AG04449 (cell line): ENCODE measurements around the gene SLC28A1.

ENCODE experiments used
- CTCF ChIA-PET: fragments of 350-600 bp; formaldehyde crosslinking; extraction: SDS; loops from one replicate; lab custom pipeline; 2021; ENCODE audit warnings: antibody characterized with exemption; lab: Yijun Ruan, JAX
- POLR2A ChIA-PET: fragments of 400-600, 350-600 bp; formaldehyde crosslinking; extraction: SDS; loops from one replicate; lab custom pipeline; 2020; ENCODE audit warnings: antibody characterized with exemption, inconsistent platforms; lab: Yijun Ruan, JAX
- DNase-seq: peaks from one replicate; pipeline ENCODE4 v3.0.0-alpha.2; 2010; ENCODE audit warnings: low read depth, low spot score
- H3K4me3 ChIP-seq: 2 replicates; pipeline ENCODE4 v1.5.1; 2011; ENCODE audit warnings: low read depth, mild to moderate bottlenecking, control low read depth, low read length
- CTCF ChIP-seq: IDR thresholded peaks from one replicate; pipeline ENCODE4 v1.5.1; 2011; ENCODE audit warnings: mild to moderate bottlenecking, moderate library complexity, low read length, control low read depth, inconsistent platforms; ENCODE audit not compliant: insufficient read depth; ENCODE audit errors: missing control alignments

Gene SLC28A1

GRCh38 chr15:84947947-84948830 is 63.7 kb downstream of the SLC28A1 start:
- no peak overlapping the region for H3K4me3 ChIP-seq
- POLR2A ChIA-PET = interaction anchor here (0.6 to 1.9 kb wide), 2 partner anchors 11 to 33 kb away, joined by 3 to 8 read pairs; partner anchors contain the start of gene PDE8A
- CTCF ChIA-PET = interaction anchor here (0.9 to 9.9 kb wide), 7 partner anchors 9 to 360 kb away, joined by 3 to 67 read pairs (median 4); no protein-coding TSS in a partner anchor
- no peak for TF ChIP-seq CTCF
- peak; percentile 71 for DNase-seq

GRCh38 chr15:84949043-84949442 is 64.6 kb downstream of the SLC28A1 start:
- ChIA-PET CTCF (interaction anchor here (0.8 to 2.4 kb wide), 6 partner anchors 12 to 361 kb away, joined by 3 to 9 read pairs (median 4); no protein-coding TSS in a partner anchor), POLR2A (interaction anchor here (1.9 kb wide), 1 partner anchor 32 kb away, joined by 8 read pairs; the partner anchor contains the start of gene PDE8A)
- no peak for DNase-seq
- no peak overlapping the region for H3K4me3 ChIP-seq
- no peak for TF ChIP-seq CTCF

GRCh38 chr15:84949845-84950569 is 65.5 kb downstream of the SLC28A1 start:
- no peak for TF ChIP-seq CTCF
- no peak for DNase-seq
- H3K4me3 ChIP-seq = no peak overlapping the region
- ChIA-PET CTCF (interaction anchor here (0.9 to 2.4 kb wide), 5 partner anchors 22 to 362 kb away, joined by 3 to 9 read pairs (median 5); no protein-coding TSS in a partner anchor), POLR2A (interaction anchor here (0.6 kb wide), 1 partner anchor 318 kb away, joined by 3 read pairs; no protein-coding TSS in a partner anchor)

GRCh38 chr15:84950570-84951111 is 66.2 kb downstream of the SLC28A1 start:
- POLR2A ChIA-PET = interaction anchor here (0.6 kb wide), 1 partner anchor 319 kb away, joined by 3 read pairs; no protein-coding TSS in a partner anchor
- CTCF ChIA-PET = interaction anchor here (0.9 to 1.9 kb wide), 3 partner anchors 23 to 351 kb away, joined by 3 to 9 read pairs (median 3); no protein-coding TSS in a partner anchor
- no peak for TF ChIP-seq CTCF

GRCh38 chr15:84951736-84952135 is 67.3 kb downstream of the SLC28A1 start:
- ChIA-PET POLR2A (no interaction called here), CTCF (interaction anchor here (0.8 to 1.9 kb wide), 3 partner anchors 24 to 93 kb away, joined by 3 to 9 read pairs (median 5); no protein-coding TSS in a partner anchor)
- no peak overlapping the region for H3K4me3 ChIP-seq
- TF ChIP-seq CTCF = no peak
- no peak for DNase-seq

More at GRCh38 chr15:84950570-84951111, 66.2 kb downstream of the SLC28A1 start:
- H3K4me3 ChIP-seq = no peak overlapping the region
- DNase-seq = no peak
